ENCODE measurements around the gene EEF2KMT. TPM values are rescaled to one million over a fixed set of nuclear protein-coding genes. Genes with fewer than 3 reads are reported as not detected.

The EEF2KMT gene
- total RNA-seq, 6 experiments from 2014 or later: 6.0 to 10.8 (median 7.4) TPM

DNA sequence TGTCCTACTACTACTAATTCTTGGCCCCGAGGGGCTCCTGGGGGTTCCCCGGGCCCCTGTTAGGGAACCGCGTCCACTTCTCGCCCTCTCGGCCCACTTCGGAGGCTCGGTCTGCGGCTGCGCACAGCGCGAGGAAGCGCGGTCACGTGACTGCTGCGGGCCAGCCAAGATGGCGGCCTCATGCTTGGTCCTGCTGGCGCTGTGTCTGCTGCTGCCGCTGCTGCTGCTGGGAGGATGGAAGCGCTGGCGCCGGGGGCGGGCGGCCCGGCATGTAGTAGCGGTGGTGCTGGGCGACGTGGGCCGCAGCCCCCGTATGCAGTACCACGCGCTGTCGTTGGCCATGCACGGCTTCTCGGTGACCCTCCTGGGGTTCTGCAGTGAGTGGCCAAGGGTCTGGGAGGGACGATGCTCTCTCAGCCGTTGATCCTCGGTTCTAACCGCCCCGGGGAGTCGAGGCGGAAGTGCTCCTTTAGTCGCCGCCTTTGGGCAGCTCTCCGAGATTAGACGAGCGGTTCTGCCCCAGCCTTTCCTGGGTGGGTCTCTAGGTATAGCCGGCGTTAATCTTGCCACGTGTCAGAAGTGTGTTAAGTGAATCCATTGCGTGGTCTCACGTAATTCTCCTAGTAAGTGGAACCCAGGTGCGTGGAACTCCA is 25.8 kb downstream of the EEF2KMT start, which contains the start of gene ALG1:
Gene ALG1, plus strand, starts transcription at position 163 of the 653 bp plus-strand sequence. Its CDS starts 7 bp downstream, at position 170.
- DNase-seq (peak; percentile 89 to 91 (median 91)), ATAC-seq (peak; percentile 89 to 95 (median 94))
- intact Hi-C loops (cut with DNase I): no loop called here
- 0% methylated on average over 16 of the region's 53 CpGs for WGBS (ENCODE audit: insufficient coverage, low coverage, low lambda C conversion rate, missing lambda C conversion rate)
- peak; percentile 82 for TF ChIP-seq POLR2A (IDR thresholded peaks at IDR 0.05)
- TF ChIP-seq, protein P1, sequence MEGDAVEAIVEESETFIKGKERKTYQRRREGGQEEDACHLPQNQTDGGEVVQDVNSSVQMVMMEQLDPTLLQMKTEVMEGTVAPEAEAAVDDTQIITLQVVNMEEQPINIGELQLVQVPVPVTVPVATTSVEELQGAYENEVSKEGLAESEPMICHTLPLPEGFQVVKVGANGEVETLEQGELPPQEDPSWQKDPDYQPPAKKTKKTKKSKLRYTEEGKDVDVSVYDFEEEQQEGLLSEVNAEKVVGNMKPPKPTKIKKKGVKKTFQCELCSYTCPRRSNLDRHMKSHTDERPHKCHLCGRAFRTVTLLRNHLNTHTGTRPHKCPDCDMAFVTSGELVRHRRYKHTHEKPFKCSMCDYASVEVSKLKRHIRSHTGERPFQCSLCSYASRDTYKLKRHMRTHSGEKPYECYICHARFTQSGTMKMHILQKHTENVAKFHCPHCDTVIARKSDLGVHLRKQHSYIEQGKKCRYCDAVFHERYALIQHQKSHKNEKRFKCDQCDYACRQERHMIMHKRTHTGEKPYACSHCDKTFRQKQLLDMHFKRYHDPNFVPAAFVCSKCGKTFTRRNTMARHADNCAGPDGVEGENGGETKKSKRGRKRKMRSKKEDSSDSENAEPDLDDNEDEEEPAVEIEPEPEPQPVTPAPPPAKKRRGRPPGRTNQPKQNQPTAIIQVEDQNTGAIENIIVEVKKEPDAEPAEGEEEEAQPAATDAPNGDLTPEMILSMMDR (IDR thresholded peaks at IDR 0.05): no peak
- H3K36me3 ChIP-seq: peaks cover 0 to 8% (median 2%) of the 10 kb centered on the region in 4 donors
- no peaks in the 10 kb centered on the region for H3K27me3 ChIP-seq
- peak within 1 kb of the TSS; percentile 61 to 68 (median 63) for H3K27ac ChIP-seq
- peak within 1 kb of the TSS; percentile 65 to 90 (median 72) for H3K4me3 ChIP-seq
- peaks cover 0 to 13% (median 0%) of the 10 kb centered on the region in 4 donors for H3K4me1 ChIP-seq
- no peaks in the 10 kb centered on the region for H3K9me3 ChIP-seq

DNA sequence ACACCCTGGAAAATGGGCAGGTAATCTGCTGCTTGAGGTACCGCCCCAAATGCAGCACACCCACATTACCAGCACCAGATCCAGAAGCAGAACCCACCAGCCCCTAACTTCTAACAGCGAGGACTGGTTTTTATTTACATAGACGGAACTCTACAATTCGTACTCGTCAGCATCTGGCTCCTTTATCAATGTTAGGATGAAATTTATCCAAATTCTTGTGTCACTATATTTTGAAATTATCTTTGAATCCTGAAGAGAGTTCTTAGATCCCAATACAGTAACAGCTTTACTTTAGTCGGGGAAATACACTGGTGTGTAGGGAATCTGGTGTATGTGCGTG is 26.3 kb downstream of the EEF2KMT start:
- intact Hi-C loops (cut with DNase I): no loop called here
- peaks cover 0 to 13% (median 0%) of the 10 kb centered on the region in 4 donors for H3K4me1 ChIP-seq
- DNase-seq (no peak), ATAC-seq (no peak)
- peak overlapping the region; percentile 65 to 90 (median 72) for H3K4me3 ChIP-seq
- H3K9me3 ChIP-seq: no peaks in the 10 kb centered on the region
- 45% methylated on average over 6 of the region's 7 CpGs for WGBS (ENCODE audit: insufficient coverage, low coverage, low lambda C conversion rate, missing lambda C conversion rate)
- peak overlapping the region; percentile 61 to 68 (median 63) for H3K27ac ChIP-seq
- TF ChIP-seq, protein P1 (IDR thresholded peaks at IDR 0.05): no peak
- H3K36me3 ChIP-seq: peaks cover 0 to 8% (median 2%) of the 10 kb centered on the region in 4 donors
- no peaks in the 10 kb centered on the region for H3K27me3 ChIP-seq

DNA sequence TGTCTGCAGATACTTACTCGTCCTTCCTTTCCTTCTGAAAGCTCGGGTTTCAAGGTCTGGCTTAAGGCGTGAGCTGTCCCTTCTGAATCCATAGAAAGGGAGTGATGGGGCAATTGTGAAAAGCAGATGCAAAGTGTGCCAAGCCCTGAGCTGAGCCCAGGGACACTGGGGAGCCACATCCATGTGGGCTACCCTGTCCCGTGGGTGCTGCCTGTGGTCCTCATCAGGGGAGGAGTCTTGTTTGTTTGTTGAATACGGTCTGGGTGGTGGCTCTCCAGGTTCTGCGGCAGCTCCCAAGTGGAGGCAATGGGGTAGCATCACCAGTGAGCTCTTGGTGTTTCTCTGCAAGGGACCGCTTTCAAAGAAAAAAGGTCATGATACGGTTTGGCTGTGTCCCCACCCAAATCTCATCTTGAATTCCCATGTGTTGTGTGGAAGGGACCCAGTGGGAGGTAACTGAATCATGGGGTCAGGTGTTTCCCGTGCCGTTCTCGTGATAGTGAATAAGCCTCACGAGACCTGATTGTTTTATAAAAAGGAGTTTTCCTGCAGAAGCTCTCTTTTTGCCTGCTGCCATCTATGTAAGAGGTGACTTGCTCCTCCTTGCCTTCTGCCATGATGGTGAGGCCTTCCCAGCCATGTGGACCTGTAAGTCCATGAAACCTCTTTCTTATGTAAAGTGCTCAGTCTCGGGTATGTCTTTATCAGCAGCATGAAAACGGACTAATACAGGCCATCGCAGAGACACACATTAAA is 27.0 kb downstream of the EEF2KMT start:
- H3K4me1 ChIP-seq: peaks cover 0 to 13% (median 0%) of the 10 kb centered on the region in 4 donors
- intact Hi-C loops (cut with DNase I): no loop called here
- H3K27ac ChIP-seq: no peak overlapping the region
- no peaks in the 10 kb centered on the region for H3K27me3 ChIP-seq
- H3K9me3 ChIP-seq: no peaks in the 10 kb centered on the region
- WGBS (ENCODE audit: insufficient coverage, low coverage, low lambda C conversion rate, missing lambda C conversion rate): 86% methylated on average over 11 of the region's 15 CpGs
- H3K4me3 ChIP-seq: no peak overlapping the region
- DNase-seq (peak in 1 of 3 donors; percentile 13), ATAC-seq (no peak)
- peaks cover 0 to 8% (median 1%) of the 10 kb centered on the region in 4 donors for H3K36me3 ChIP-seq
- TF ChIP-seq POLR2A (IDR thresholded peaks at IDR 0.05): no peak
- TF ChIP-seq, protein P1 (IDR thresholded peaks at IDR 0.05): no peak

DNA sequence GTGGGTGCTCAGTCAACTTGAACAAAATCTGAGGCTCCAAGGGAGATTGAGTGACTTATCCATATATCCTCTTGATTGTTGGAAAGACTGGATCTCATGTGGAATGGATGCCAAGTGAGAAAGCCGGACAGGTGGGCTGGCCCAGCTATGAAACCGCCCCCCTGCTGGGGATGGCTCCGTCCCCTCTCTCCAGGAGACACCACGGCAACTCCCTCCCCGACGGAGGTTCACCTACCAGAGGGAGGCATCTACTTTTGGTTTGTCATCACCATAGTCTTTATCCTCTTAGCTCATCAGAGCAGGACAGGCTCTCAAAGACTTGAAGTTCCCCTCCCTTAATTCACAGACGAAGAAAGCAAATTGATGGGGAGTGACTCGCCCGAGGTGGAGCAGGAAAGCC is 27.7 kb downstream of the EEF2KMT start:
- intact Hi-C loops (cut with DNase I): no loop called here
- DNase-seq (peak in 1 of 3 donors; percentile 30), ATAC-seq (no peak)
- Histone ChIP-seq H3K27me3 (no peaks in the 10 kb centered on the region), H3K9me3 (no peaks in the 10 kb centered on the region), H3K4me3 (no peak overlapping the region), H3K4me1 (peaks cover 0 to 13% (median 0%) of the 10 kb centered on the region in 4 donors), H3K27ac (no peak overlapping the region), H3K36me3 (peaks cover 0 to 3% (median 0%) of the 10 kb centered on the region in 4 donors)
- no peak for TF ChIP-seq POLR2A (IDR thresholded peaks at IDR 0.05)
- WGBS (ENCODE audit: insufficient coverage, low coverage, low lambda C conversion rate, missing lambda C conversion rate): 89% methylated on average over 3 of the region's 9 CpGs

DNA sequence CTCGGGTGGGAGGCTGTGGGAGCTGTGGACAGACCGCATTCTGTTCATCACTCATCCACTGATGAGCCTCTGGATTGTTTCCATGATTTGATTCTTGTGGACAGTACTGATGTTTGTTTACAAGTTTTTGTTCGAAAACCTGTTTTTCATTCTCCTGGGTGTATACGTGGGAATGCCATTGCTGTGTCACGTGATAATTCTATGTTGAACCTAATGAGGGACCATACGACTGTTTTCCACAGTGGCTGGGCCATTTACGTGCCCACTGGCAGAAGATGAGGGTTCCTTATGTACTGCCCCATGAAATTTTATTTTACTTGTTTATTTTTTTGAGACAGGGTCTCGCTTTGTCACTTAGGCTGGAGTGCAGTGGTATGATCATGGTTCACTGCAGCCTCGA is 28.5 kb downstream of the EEF2KMT start:
- intact Hi-C loops (cut with DNase I): no loop called here
- DNase-seq (no peak), ATAC-seq (no peak)
- H3K9me3 ChIP-seq: no peaks in the 10 kb centered on the region
- H3K27me3 ChIP-seq: no peaks in the 10 kb centered on the region
- H3K4me3 ChIP-seq: no peak overlapping the region
- no peaks in the 10 kb centered on the region for H3K36me3 ChIP-seq
- H3K4me1 ChIP-seq: peaks cover 0 to 13% (median 0%) of the 10 kb centered on the region in 4 donors
- TF ChIP-seq, protein P1 (IDR thresholded peaks at IDR 0.05): no peak
- no peak for TF ChIP-seq POLR2A (IDR thresholded peaks at IDR 0.05)
- H3K27ac ChIP-seq: no peak overlapping the region
- WGBS (ENCODE audit: insufficient coverage, low coverage, low lambda C conversion rate, missing lambda C conversion rate): 75% methylated on average over 9 of the region's 9 CpGs
